WTC11 (cell line): ENCODE measurements around the gene SLC24A3.

Experiments used
- ATF2 ChIP-seq: sonication (generic); formaldehyde crosslinking; IDR thresholded peaks from 2 replicates; pipeline ENCODE4 v1.8.1; 2022; ENCODE audit warnings: low read depth, missing genetic modification reagents, borderline replicate concordance
- MAX ChIP-seq: sonication (generic); formaldehyde crosslinking; IDR thresholded peaks from 2 replicates; pipeline ENCODE4 v1.8.0; 2022; ENCODE audit warnings: mild to moderate bottlenecking, missing genetic modification reagents
- NFYB ChIP-seq: sonication (generic); formaldehyde crosslinking; conservative IDR thresholded peaks from 2 replicates; pipeline ENCODE4 v1.8.0; 2022; ENCODE audit warnings: low read depth, missing genetic modification reagents

- TF ChIP-seq ATF2 (no peak), MAX (CRISPR knock-in tag) (no peak), NFYB (CRISPR knock-in tag) (no peak)
Observed at GRCh38 chr20:19370076-19371075, 157.9 kb downstream of the SLC24A3 start.
